K562 (cell line): ENCODE results near the gene S100A7A. TPM values are rescaled to one million over a fixed set of nuclear protein-coding genes. Genes with fewer than 3 reads are reported as not detected.

ENCODE experiments used
- ATAC-seq: fragments of 200-7000 bp; cut with Tn5 transposase; 3 replicates; pipeline ENCODE4 v1.9.1; 2020; ENCODE audit warnings: moderate library complexity
- BruUV-seq: library from RNA; stranded (reverse); fragments of 400-500 nt; replicated peaks from 2 replicates; lab custom pipeline; 2021; lab: Mats Ljungman, UMichigan
- CTCF ChIA-PET: fragments of 300-600 bp; formaldehyde crosslinking; extraction: SDS; loops from one replicate; lab custom pipeline; 2021; ENCODE audit warnings: low intra/inter-chr PET ratio; lab: Yijun Ruan, JAX
- POLR2A ChIA-PET: fragments of 300-600, 350-650 bp; sonication (Branson Sonifier 250); formaldehyde crosslinking; extraction: SDS; loops from one replicate; lab custom pipeline; 2021; ENCODE audit warnings: antibody characterized with exemption, inconsistent platforms; lab: Yijun Ruan, JAX
- DNase-seq, 4 experiments: peaks; one replicate each; pipeline versions ENCODE4 v3.0.0 to v3.0.0-alpha.2; 2011 to 2018; ENCODE audit warnings: low spot score in 3 of 4, mixed read lengths in 3 of 4; ENCODE audit errors: extremely low read depth in 1 of 4
- FAIRE-seq: peaks from 2 replicates; lab custom pipeline; 2011; peaks lifted over from hg19 to GRCh38; lab: Jason Lieb, UNC
- H2AFZ ChIP-seq: 2 replicates; pipeline ENCODE4 v1.6.0; 2011; ENCODE audit warnings: low read depth, low read length, control low read depth, inconsistent platforms
- H3K27ac ChIP-seq: fragments of 200-600 bp; 3 replicates; pipeline ENCODE4 v1.8.0; 2011; ENCODE audit warnings: low read depth, mild to moderate bottlenecking, control low read depth, inconsistent platforms, low read length, moderate library complexity, mixed read lengths; ENCODE audit errors: extremely low read depth
- H3K27me3 ChIP-seq, 2 experiments: fragments of 300-600 bp in 1 of 2; 2 replicates in 1 of 2; 3 replicates in 1 of 2; pipeline versions ENCODE4 v1.6.0 to v1.8.0; 2011; ENCODE audit warnings: inconsistent platforms in 2 of 2, low read length in 2 of 2, mild to moderate bottlenecking in 1 of 2, mixed read lengths in 1 of 2, moderate library complexity in 1 of 2; ENCODE audit not compliant: control insufficient read depth in 2 of 2, insufficient read depth in 2 of 2
- H3K36me3 ChIP-seq: fragments of 300-600 bp; 3 replicates; pipeline ENCODE4 v1.8.0; 2011; ENCODE audit warnings: mild to moderate bottlenecking, low read length, inconsistent platforms; ENCODE audit not compliant: control insufficient read depth, insufficient read depth
- H3K4me1 ChIP-seq, 2 experiments: fragments of 200-600 bp in 1 of 2; replicated peaks in 1 of 2; 2 replicates in 1 of 2; 3 replicates in 1 of 2; pipeline versions ENCODE4 v1.5.1 to v1.8.0; 2011; ENCODE audit warnings: inconsistent platforms in 2 of 2, low read length in 2 of 2, mild to moderate bottlenecking in 1 of 2, mixed read lengths in 1 of 2, moderate library complexity in 1 of 2; ENCODE audit not compliant: control insufficient read depth in 2 of 2, insufficient read depth in 2 of 2
- H3K4me2 ChIP-seq: 2 replicates; pipeline ENCODE4 v1.6.1; 2011; ENCODE audit warnings: low read length, control low read depth, inconsistent platforms, mixed read lengths; ENCODE audit not compliant: insufficient read depth
- H3K4me3 ChIP-seq: fragments of 200-600 bp; sonication (generic), shearing (Covaris generic); 2 replicates; pipeline ENCODE4 v1.5.1; 2016; ENCODE audit warnings: control low read depth, inconsistent platforms
- H3K79me2 ChIP-seq: fragments of 200-600 bp; 3 replicates; pipeline ENCODE4 v1.8.0; 2011; ENCODE audit warnings: low read length, inconsistent platforms; ENCODE audit not compliant: control insufficient read depth, insufficient read depth
- H3K9ac ChIP-seq, 2 experiments: 2 replicates each; pipeline versions ENCODE4 v1.6.0 to v1.6.1; 2011; ENCODE audit warnings: low read depth in 2 of 2, low read length in 2 of 2, control low read depth in 1 of 2, inconsistent platforms in 1 of 2, mild to moderate bottlenecking in 1 of 2, mixed read lengths in 1 of 2; ENCODE audit not compliant: insufficient read depth in 1 of 2
- H3K9me1 ChIP-seq: one replicate; pipeline ENCODE4 v1.6.0; 2011; ENCODE audit warnings: inconsistent platforms, mild to moderate bottlenecking, low read length, moderate library complexity; ENCODE audit not compliant: control insufficient read depth, insufficient read depth
- H3K9me3 ChIP-seq: replicated peaks from 2 replicates; pipeline ENCODE4 v1.5.1; 2011; ENCODE audit warnings: low read depth, low read length, inconsistent platforms; ENCODE audit not compliant: control insufficient read depth, insufficient read depth
- H4K20me1 ChIP-seq: replicated peaks from 2 replicates; pipeline ENCODE4 v1.6.1; 2011; ENCODE audit warnings: low read length, inconsistent platforms, mixed read lengths; ENCODE audit not compliant: control insufficient read depth, insufficient read depth
- ARID1B ChIP-seq: fragments of 450-650 bp; IDR thresholded peaks from 2 replicates; pipeline ENCODE4 v1.6.1; 2016; ENCODE audit warnings: antibody characterized with exemption, mild to moderate bottlenecking, inconsistent platforms
- ATF7 ChIP-seq: fragments of 450-650 bp; IDR thresholded peaks from 2 replicates; pipeline ENCODE4 v1.7.1; 2014; ENCODE audit warnings: mild to moderate bottlenecking, moderate library complexity
- CCAR2 ChIP-seq: fragments of 200-400 bp; formaldehyde crosslinking; IDR thresholded peaks from 2 replicates; pipeline ENCODE4 v1.6.1; 2017; ENCODE audit warnings: mild to moderate bottlenecking, low read depth, low read length
- CSDE1 ChIP-seq, 2 experiments: fragments of 450-650 bp; IDR thresholded peaks; 2 replicates each; pipeline ENCODE4 v1.6.1; 2016; ENCODE audit warnings: mild to moderate bottlenecking in 1 of 2
- MECOM ChIP-seq: fragments of 250-450 bp; sonication (Bioruptor Pico); IDR thresholded peaks from 2 replicates; pipeline ENCODE4 v1.8.0; 2022; ENCODE audit warnings: inconsistent platforms
- SMAD4 ChIP-seq: fragments of 250-450 bp; sonication (Bioruptor Pico); conservative IDR thresholded peaks from 2 replicates; pipeline ENCODE4 v1.8.0; 2021; ENCODE audit warnings: inconsistent platforms, mild to moderate bottlenecking, moderate library complexity
- SPI1 ChIP-seq: IDR thresholded peaks from 2 replicates; pipeline ENCODE4 v1.6.1; 2011; ENCODE audit warnings: low read depth, low read length, control low read depth, borderline replicate concordance
- SRSF9 ChIP-seq: fragments of 200-400 bp; formaldehyde crosslinking; IDR thresholded peaks from 2 replicates; pipeline ENCODE4 v1.6.1; 2017; ENCODE audit warnings: low read depth, low read length, borderline replicate concordance
- TAL1 ChIP-seq: fragments of 450-650 bp; IDR thresholded peaks from 2 replicates; pipeline ENCODE4 v1.6.1; 2016; ENCODE audit warnings: mild to moderate bottlenecking
- TBL1XR1 ChIP-seq, 2 experiments: IDR thresholded peaks; 2 replicates each; pipeline ENCODE4 v1.6.1; 2012; ENCODE audit warnings: improper control_type of control experiment in 2 of 2, low read length in 2 of 2, mild to moderate bottlenecking in 1 of 2
- TCFL5 ChIP-seq: fragments of 250-450 bp; sonication (Bioruptor Pico); conservative IDR thresholded peaks from 2 replicates; pipeline ENCODE4 v1.6.1; 2021; ENCODE audit warnings: mild to moderate bottlenecking, moderate library complexity, matching md5 sums
- ZEB2 ChIP-seq: fragments of 450-650 bp; IDR thresholded peaks from 2 replicates; pipeline ENCODE4 v1.6.1; 2016
- ZNF175 ChIP-seq: fragments of 200-800 bp; sonication (Bioruptor generic); IDR thresholded peaks from 2 replicates; pipeline ENCODE4 v1.6.1; 2016; ENCODE audit warnings: low read depth, mild to moderate bottlenecking, missing genetic modification characterization, missing compliant biosample characterization
- ZNF212 ChIP-seq: fragments of 450-650 bp; formaldehyde crosslinking; IDR thresholded peaks from 2 replicates; pipeline ENCODE4 v1.4.0; 2020; ENCODE audit warnings: mild to moderate bottlenecking
- WGBS: fragments of 100-300 bp; shearing (Covaris generic); methylation state at CpG from one replicate; pipeline ENCODE4 v1.1.6; 2016; ENCODE audit warnings: low coverage, mixed read lengths; ENCODE audit not compliant: insufficient coverage; ENCODE audit errors: missing lambda C conversion rate; 5-methylcytosine and 5-hydroxymethylcytosine counted together
- in situ Hi-C: fragments of 300-500 bp; cut with MboI; formaldehyde crosslinking; loops from 4 replicates; pipeline ENCODE4 v1.15.0; 2018; ENCODE audit warnings: inconsistent platforms, mixed read lengths
- intact Hi-C: fragments of 100-400 bp; cut with micrococcal nuclease; formaldehyde crosslinking; loops from 2 replicates; pipeline ENCODE4 v1.14.2; 2022
- polyA plus RNA-seq, 8 experiments: library from polyadenylated mRNA; depleted of rRNA in 4 of 8; stranded (reverse) in 5 of 8; unstranded in 3 of 8; fragments of >200 nt; fragmentation: Nextera tagmentation in 2 of 8; fragmentation: Illumina TruSeq in 1 of 8; extraction: Ambion mirVana in 2 of 8; extraction: Trizol in 1 of 8; gene quantifications; 2 replicates each; pipeline versions ENCODE4 v1.2.1 to v1.2.3, GENCODE V29; 2011 to 2014; ENCODE audit warnings: inconsistent platforms in 1 of 8, missing spikeins in 1 of 8
- total RNA-seq, 7 experiments: library from RNA; depleted of rRNA in 6 of 7; stranded (reverse); fragments of >200 nt in 6 of 7; fragmentation: Illumina TruSeq in 2 of 7; extraction: Trizol in 2 of 7; gene quantifications; 2 replicates each; pipeline versions ENCODE4 v1.2.1 to v1.2.3, GENCODE V29; 2011 to 2021; ENCODE audit warnings: low replicate concordance in 1 of 7
- TF ChIP-seq, protein P1 (sequence below): sonication (generic); formaldehyde crosslinking; IDR thresholded peaks from 2 replicates; pipeline ENCODE4 v1.8.0; 2022; ENCODE audit warnings: missing genetic modification reagents, mild to moderate bottlenecking, moderate library complexity, borderline replicate concordance
- TF ChIP-seq, protein P2 (sequence below), 2 experiments: IDR thresholded peaks in 1 of 2; conservative IDR thresholded peaks in 1 of 2; 2 replicates each; pipeline ENCODE4 v1.6.1; 2016; ENCODE audit warnings: low read depth in 2 of 2, mild to moderate bottlenecking in 1 of 2, missing compliant biosample characterization in 1 of 2, missing genetic modification characterization in 1 of 2, moderate library complexity in 1 of 2

The S100A7A gene
- total and polyA plus RNA-seq, 9 of the 15 experiments (the other 6 are each of a cell fraction or from before 2014, with no cell fraction given) = not detected

DNA sequence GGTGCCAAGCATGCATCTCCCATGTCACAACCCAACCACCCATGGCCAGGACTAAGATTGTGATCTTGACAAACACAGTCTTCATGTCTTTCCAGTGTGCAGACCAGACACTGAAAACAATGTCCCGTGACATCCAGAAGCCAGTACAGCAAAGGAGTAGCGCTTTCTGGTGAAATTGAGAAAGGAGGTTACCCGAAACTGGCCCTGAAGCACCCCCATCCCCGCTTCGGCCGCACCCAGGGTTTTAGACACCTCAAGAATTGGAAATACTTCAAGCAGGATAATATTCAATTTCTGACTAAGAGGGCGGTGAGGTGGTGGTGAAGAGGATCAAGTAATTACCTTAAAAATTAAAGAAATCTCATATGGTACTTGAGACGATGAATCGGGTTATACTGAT, 14.9 kb upstream of the S100A7A start:
- TF ChIP-seq ZNF175 (CRISPR knock-in tag) (no peak), CSDE1 (IDR thresholded peaks at IDR 0.05) (no peak), SRSF9 (no peak), CCAR2 (no peak), ZEB2 (no peak), TCFL5 (no peak), SMAD4 (CRISPR knock-in tag) (no peak), ARID1B (no peak), ZNF212 (CRISPR knock-in tag) (no peak), ATF7 (no peak), TAL1 (no peak), TBL1XR1 (IDR thresholded peaks at IDR 0.05; ENCODE audit: low read length in 2 of 2) (no peak), MECOM (CRISPR knock-in tag) (no peak), SPI1 (no peak)
- TF ChIP-seq, protein P1, sequence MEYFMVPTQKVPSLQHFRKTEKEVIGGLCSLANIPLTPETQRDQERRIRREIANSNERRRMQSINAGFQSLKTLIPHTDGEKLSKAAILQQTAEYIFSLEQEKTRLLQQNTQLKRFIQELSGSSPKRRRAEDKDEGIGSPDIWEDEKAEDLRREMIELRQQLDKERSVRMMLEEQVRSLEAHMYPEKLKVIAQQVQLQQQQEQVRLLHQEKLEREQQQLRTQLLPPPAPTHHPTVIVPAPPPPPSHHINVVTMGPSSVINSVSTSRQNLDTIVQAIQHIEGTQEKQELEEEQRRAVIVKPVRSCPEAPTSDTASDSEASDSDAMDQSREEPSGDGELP (CRISPR knock-in tag) = no peak
- TF ChIP-seq, protein P2, sequence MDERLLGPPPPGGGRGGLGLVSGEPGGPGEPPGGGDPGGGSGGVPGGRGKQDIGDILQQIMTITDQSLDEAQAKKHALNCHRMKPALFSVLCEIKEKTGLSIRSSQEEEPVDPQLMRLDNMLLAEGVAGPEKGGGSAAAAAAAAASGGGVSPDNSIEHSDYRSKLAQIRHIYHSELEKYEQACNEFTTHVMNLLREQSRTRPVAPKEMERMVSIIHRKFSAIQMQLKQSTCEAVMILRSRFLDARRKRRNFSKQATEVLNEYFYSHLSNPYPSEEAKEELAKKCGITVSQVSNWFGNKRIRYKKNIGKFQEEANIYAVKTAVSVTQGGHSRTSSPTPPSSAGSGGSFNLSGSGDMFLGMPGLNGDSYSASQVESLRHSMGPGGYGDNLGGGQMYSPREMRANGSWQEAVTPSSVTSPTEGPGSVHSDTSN (CRISPR knock-in tag; IDR thresholded peaks at IDR 0.05; ENCODE audit: low read depth) = no peak
- TF ChIP-seq, protein P2 (tag; conservative IDR thresholded peaks at IDR 0.05; ENCODE audit: low read depth) = no peak
- TF ChIP-seq, all 486 proteins: peak for 0
- BruUV-seq = no TSS peak
- no peaks in the 10 kb centered on the region for H3K9me3 ChIP-seq
- CTCF ChIA-PET = interaction anchor here (3.3 kb wide), 1 partner anchor 92 kb away, joined by 28 read pairs; no protein-coding TSS in a partner anchor
- WGBS = 7% methylated on average over 9 of the region's 9 CpGs
- FAIRE-seq (no peak), ATAC-seq (no peak), DNase-seq (no peak)
- H3K79me2 ChIP-seq = no peaks in the 10 kb centered on the region
- H3K4me3 ChIP-seq = no peak overlapping the region
- H3K9ac ChIP-seq = no peak overlapping the region
- no peak overlapping the region for H2AFZ ChIP-seq
- H3K4me1 ChIP-seq = no peaks in the 10 kb centered on the region
- H3K4me2 ChIP-seq = no peak overlapping the region
- no peak overlapping the region for H3K27ac ChIP-seq
- POLR2A ChIA-PET = no interaction called here
- in situ Hi-C loops = no loop called here
- intact Hi-C loops = loop anchor here (2.0 kb wide), 1 partner anchor 47 kb away; no protein-coding TSS in a partner anchor
- H3K27me3 ChIP-seq = peaks cover 21 to 53% of the 10 kb centered on the region in 2 experiments; a peak in 4 of 5 replicates
- H3K36me3 ChIP-seq = no peaks in the 10 kb centered on the region
- H3K9me1 ChIP-seq = no peaks in the 10 kb centered on the region
- peaks cover 4% of the 10 kb centered on the region; the same call in 1 of the 2 replicates for H4K20me1 ChIP-seq
